ENCODE measurements around the gene HYDIN.

HYDIN gene

GRCh38 chr16:70793851-70794502 lies 436.5 kb downstream of the HYDIN start:
- DNase-seq, result no peak

DNA sequence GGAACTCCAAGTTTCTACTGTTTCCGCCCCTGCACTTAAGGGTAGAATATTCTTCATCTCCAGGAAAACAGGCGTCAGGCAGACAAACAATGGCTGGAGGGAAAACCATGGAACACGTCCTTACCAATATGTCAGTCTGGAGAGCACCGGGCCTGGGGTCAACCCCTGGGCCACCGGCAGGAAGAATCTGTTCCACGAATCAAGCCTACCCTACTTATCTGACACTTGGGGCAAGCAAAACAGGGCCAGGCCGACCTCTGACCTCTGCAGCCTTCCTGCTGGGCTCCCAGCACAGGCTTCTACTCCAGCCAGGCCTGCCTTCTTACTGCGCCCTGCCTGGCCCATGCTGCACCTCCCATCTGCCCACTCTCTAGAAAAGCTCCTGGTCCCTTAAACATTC lies 439.7 kb downstream of the HYDIN start:
- DNase-seq, result no peak

GRCh38 chr16:70789595-70790447 lies 440.7 kb downstream of the HYDIN start:
- DNase-seq, result no peak

- peak in 5 of 58 donors; percentile 5 to 65 (median 18) for DNase-seq
These were observed 441.6 kb downstream of the HYDIN start for GRCh38 chr16:70788668-70789594.

DNA sequence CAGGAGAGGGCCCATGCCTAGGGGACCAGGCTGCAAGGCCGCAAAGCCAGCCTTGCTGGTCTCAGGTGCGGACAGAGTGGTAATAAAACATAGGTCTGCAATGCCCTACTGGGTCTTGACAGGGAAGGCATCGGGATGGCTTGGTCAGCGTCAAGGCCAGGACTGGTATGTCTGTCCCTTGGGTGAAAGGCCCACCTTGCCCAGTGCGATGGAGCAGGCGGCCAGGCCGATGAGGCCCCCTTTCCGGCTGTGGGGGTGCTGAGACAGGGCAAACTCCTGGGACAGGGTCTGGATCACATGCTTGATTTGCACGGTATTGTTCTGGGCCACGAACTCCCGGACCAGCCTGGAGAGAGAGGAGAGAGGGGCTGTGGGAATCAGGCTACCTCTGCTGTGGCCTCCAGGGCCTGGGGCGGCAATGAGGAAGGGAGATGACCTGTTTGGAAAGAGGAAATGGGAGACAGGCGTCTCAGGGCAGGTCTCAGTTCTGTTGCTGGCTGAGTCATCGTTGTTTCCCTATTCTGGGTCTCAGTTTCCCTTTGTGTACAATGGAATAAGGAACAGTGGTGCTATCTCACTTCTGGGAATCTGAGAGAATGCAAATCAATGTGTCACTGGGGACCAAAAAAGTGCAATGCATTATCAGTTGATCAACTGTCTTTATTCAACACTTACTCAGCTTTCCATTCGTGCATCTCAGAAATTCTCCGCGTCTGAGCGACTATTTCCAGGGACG lies 444.3 kb downstream of the HYDIN start:
- DNase-seq, result no peak

DNA sequence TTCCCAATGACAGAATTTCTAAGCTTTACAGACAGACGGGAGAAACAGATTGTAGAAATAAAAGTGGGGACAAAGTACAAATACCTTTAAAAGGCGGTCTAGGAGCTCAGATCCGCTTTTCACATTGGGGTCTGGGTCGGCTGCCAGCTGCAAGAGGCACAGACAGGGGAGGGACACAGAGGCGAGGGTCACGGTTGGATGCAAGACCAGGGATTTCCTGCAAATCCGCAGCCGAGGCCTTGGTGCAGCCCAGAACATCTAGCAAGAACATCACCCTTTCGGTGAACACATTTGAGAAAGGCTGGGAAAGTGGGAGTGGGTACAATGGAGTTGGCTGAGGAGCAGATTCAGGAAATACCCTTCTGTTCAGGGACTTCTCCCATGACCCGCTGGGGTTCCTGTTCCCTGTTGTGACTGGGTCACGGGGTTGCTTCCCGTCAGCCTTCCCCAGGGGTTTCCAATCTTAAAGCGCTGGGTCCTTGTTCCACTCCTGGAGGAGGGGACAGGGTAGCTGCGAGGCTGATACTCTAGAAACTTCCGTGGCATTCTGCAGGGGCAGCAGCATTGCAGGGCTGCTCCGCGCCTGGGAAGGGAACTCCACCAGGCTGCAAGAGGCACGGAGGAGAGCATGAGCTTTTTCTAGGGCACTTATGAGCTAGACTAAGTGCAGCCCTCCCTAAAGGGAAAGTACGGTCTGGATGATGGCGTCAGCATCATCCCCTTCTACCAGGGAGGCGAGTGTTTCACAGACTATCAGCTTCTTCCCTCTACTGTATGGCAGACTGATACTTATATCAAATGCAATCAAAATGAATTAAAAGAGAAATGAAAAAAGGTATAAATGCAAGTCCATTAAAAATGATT lies 445.6 kb downstream of the HYDIN start:
- no peak for DNase-seq

DNA sequence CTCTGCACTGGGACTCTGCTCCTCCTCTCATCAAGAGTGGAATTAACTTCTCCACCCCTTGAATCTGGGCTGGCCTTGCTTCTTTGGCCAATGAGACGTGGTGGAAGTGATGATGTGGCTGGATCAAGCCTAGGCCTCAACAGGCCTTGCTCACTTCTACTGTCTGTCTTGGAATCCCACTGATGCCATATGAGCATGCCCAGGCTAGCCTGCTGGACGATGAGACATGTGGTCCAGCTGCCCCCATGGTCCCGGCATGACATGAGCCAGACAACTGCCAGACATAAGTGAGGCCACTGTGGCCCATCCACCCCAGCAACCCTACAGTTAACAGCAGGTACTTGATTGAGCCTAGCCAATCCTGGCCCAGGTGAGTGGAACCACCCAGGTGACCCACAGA lies 448.3 kb downstream of the HYDIN start:
- DNase-seq, result no peak

DNA sequence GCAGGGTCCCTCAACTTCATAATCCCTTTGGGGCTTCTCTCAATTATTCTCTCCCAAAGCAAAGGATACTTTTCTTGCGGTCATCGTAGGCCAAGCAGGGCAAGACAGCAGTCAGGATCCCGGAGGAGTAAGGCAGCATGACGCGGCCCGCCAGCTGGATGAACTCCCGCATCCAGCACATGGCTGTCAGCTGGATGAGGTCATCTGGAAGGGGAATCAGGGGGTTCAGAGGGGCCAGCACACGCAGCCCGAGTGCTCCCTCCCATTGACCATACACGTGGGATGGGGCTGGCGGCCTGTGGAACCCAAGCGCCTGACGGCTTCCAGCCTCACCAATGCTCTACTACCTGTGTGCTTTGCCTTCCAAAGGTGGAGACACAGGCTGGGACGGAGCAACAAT lies 448.7 kb downstream of the HYDIN start:
- no peak for DNase-seq

- DNase-seq, result no peak
These were observed 450.0 kb downstream of the HYDIN start for GRCh38 chr16:70780546-70780945.

- no peak for DNase-seq
These were observed 451.2 kb downstream of the HYDIN start for GRCh38 chr16:70779361-70779760.

GRCh38 chr16:70778901-70779309 lies 451.6 kb downstream of the HYDIN start:
- peak in 11 of 58 donors; percentile 4 to 45 (median 14) for DNase-seq

- DNase-seq, result no peak
These were observed 452.5 kb downstream of the HYDIN start for GRCh38 chr16:70777973-70778406.

DNA sequence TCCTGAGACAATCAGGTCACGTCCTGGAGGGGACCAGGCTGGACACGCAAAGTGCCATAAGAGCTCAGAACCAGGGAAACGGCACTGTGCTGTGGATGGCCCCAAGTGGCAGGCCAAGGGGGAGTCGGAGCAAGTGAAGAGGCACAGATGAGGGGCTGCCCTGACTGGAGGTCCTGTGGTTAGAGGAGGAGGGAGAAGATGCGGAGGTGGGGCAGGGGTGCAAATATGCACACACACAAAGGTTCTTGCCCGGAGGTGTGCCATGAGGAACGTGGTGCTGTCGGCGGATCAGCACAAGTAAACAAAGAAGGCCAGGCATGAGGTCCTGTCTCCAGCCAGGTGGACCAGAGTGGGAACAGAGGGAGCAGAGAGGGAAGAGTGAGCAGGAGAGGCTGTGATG lies 453.0 kb downstream of the HYDIN start:
- no peak for DNase-seq

DNA sequence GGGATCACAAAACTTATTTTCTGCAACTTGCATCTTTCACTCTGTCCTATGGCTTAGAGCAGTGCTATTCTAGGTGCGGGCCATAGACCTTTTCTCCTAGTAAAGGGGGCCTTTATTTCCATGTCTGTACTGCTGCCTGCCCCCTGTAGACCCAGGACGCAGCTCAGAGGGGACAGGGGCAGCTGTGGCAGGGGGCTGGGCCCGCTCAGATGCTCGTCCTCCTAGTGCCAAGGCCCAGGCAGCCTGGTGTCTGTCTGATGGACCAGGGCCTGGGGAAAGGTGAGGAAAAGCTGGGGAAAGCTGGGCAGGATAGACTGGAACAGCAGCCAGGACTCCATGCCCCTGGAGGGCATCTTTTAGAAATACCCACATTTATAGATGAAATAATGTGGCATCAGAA lies 455.1 kb downstream of the HYDIN start:
- no peak for DNase-seq

- no peak for DNase-seq
These were observed 456.3 kb downstream of the HYDIN start for GRCh38 chr16:70774261-70774660.

GRCh38 chr16:70772493-70772892 lies 458.0 kb downstream of the HYDIN start:
- no peak for DNase-seq

- DNase-seq, result peak in 47 of 58 donors; percentile 9 to 83 (median 46)
These were observed 459.6 kb downstream of the HYDIN start for GRCh38 chr16:70770626-70771552.

GRCh38 chr16:70770291-70770625 lies 460.3 kb downstream of the HYDIN start:
- DNase-seq, result no peak

DNA sequence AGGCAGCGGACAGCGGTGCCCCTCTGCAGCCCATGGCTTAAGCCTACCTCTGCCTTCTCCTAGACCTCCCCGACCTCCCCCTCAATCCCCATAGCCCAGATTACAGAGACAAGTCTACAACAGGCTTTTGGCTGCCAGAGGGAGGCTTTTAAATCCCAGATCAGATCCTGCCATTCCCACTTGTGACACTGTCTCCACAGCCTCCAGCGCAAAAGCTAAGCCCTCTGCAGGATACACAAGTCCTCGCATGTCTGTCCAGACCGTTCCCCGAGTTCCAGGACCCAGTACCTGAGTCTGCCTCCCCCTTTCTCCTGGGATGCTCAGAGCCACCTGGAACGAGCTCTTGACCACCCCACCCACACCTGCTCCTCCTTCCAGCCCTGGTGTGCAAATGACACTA lies 460.8 kb downstream of the HYDIN start:
- DNase-seq, result no peak

Data from anterior cingulate cortex (tissue), 58 donors.